ENCODE data around the gene TULP3.

Gene TULP3

GRCh38 chr12:2982361-2982760, 91.7 kb downstream of the TULP3 start:
- H3K4me3 ChIP-seq (ENCODE audit: low read depth in 1 of 2, low read length in 1 of 2) = no peak overlapping the region
- H3K27ac ChIP-seq = no peak overlapping the region
- H3K27me3 ChIP-seq = no peaks in the 10 kb centered on the region
- H3K4me1 ChIP-seq (ENCODE audit: control insufficient read depth in 1 of 2, insufficient read depth in 1 of 2, low read depth in 1 of 2, low read length in 1 of 2) = no peaks in the 10 kb centered on the region
- no peaks in the 10 kb centered on the region for H3K9me3 ChIP-seq
- H3K36me3 ChIP-seq = no peaks in the 10 kb centered on the region
- no peak for TF ChIP-seq CTCF (IDR thresholded peaks at IDR 0.05)

- no peaks in the 10 kb centered on the region for H3K4me1 ChIP-seq (ENCODE audit: control insufficient read depth in 1 of 2, insufficient read depth in 1 of 2, low read depth in 1 of 2, low read length in 1 of 2)
- H3K27me3 ChIP-seq = no peaks in the 10 kb centered on the region
- H3K9me3 ChIP-seq = no peaks in the 10 kb centered on the region
- no peaks in the 10 kb centered on the region for H3K36me3 ChIP-seq
- no peak for TF ChIP-seq CTCF (IDR thresholded peaks at IDR 0.05)
- no peak overlapping the region for H3K27ac ChIP-seq
- no peak overlapping the region for H3K4me3 ChIP-seq (ENCODE audit: low read depth in 1 of 2, low read length in 1 of 2)
Measured at GRCh38 chr12:2984249-2984648, 93.6 kb downstream of the TULP3 start.

- TF ChIP-seq CTCF (IDR thresholded peaks at IDR 0.05) = no peak
- Histone ChIP-seq H3K27ac (no peak overlapping the region), H3K4me1 (ENCODE audit: control insufficient read depth in 1 of 2, insufficient read depth in 1 of 2, low read depth in 1 of 2, low read length in 1 of 2) (no peaks in the 10 kb centered on the region), H3K9me3 (no peaks in the 10 kb centered on the region), H3K27me3 (no peaks in the 10 kb centered on the region), H3K4me3 (ENCODE audit: low read depth in 1 of 2, low read length in 1 of 2) (no peak overlapping the region), H3K36me3 (no peaks in the 10 kb centered on the region)
Measured at GRCh38 chr12:2984698-2985097, 94.0 kb downstream of the TULP3 start.

GRCh38 chr12:2986876-2987275, 96.2 kb downstream of the TULP3 start:
- TF ChIP-seq CTCF (IDR thresholded peaks at IDR 0.05) = no peak
- Histone ChIP-seq H3K36me3 (no peaks in the 10 kb centered on the region), H3K27ac (no peak overlapping the region), H3K4me1 (ENCODE audit: control insufficient read depth in 1 of 2, insufficient read depth in 1 of 2, low read depth in 1 of 2, low read length in 1 of 2) (no peaks in the 10 kb centered on the region), H3K9me3 (no peaks in the 10 kb centered on the region), H3K4me3 (ENCODE audit: low read depth in 1 of 2, low read length in 1 of 2) (no peak overlapping the region), H3K27me3 (no peaks in the 10 kb centered on the region)

- Histone ChIP-seq H3K4me3 (ENCODE audit: low read depth in 1 of 2, low read length in 1 of 2) (no peak overlapping the region), H3K27ac (no peak overlapping the region), H3K27me3 (no peaks in the 10 kb centered on the region), H3K9me3 (no peaks in the 10 kb centered on the region), H3K4me1 (ENCODE audit: control insufficient read depth in 1 of 2, insufficient read depth in 1 of 2, low read depth in 1 of 2, low read length in 1 of 2) (no peaks in the 10 kb centered on the region), H3K36me3 (no peaks in the 10 kb centered on the region)
- TF ChIP-seq CTCF (IDR thresholded peaks at IDR 0.05) = no peak
Measured at GRCh38 chr12:2988494-2988893, 97.8 kb downstream of the TULP3 start.
